ENCODE data around the gene ZNF766. TPM values are rescaled to one million over a fixed set of nuclear protein-coding genes. Genes with fewer than 3 reads are reported as not detected.
A peak's percentile ranks its signal among the peaks of the same experiment; 100 is the strongest.

ZNF766 gene
- total RNA-seq (10 to 100 TPM; 11.5 to 14.9 (median 12.4) TPM), polyA plus RNA-seq (3.8 TPM)
- long read RNA-seq, donor 1, full-length matches to known transcripts, result 37 of 42 reads
- long read RNA-seq, donor 1, partial matches to known transcripts, result 1 of 42 reads
- long read RNA-seq, donor 1, other reads (novel, unspliced or antisense), result 4 of 42 reads
- long read RNA-seq, donor 2, full-length matches to known transcripts, result 14 of 15 reads
- long read RNA-seq, donor 2, partial matches to known transcripts, result 0 of 15 reads
- long read RNA-seq, donor 2, other reads (novel, unspliced or antisense), result 1 of 15 reads
- long read RNA-seq, donor 3, full-length matches to known transcripts, result 42 of 51 reads
- long read RNA-seq, donor 3, partial matches to known transcripts, result 2 of 51 reads
- long read RNA-seq, donor 3, other reads (novel, unspliced or antisense), result 7 of 51 reads
- long read RNA-seq, donor 4, full-length matches to known transcripts, result 8 of 12 reads
- long read RNA-seq, donor 4, partial matches to known transcripts, result 1 of 12 reads
- long read RNA-seq, donor 4, other reads (novel, unspliced or antisense), result 3 of 12 reads

DNA sequence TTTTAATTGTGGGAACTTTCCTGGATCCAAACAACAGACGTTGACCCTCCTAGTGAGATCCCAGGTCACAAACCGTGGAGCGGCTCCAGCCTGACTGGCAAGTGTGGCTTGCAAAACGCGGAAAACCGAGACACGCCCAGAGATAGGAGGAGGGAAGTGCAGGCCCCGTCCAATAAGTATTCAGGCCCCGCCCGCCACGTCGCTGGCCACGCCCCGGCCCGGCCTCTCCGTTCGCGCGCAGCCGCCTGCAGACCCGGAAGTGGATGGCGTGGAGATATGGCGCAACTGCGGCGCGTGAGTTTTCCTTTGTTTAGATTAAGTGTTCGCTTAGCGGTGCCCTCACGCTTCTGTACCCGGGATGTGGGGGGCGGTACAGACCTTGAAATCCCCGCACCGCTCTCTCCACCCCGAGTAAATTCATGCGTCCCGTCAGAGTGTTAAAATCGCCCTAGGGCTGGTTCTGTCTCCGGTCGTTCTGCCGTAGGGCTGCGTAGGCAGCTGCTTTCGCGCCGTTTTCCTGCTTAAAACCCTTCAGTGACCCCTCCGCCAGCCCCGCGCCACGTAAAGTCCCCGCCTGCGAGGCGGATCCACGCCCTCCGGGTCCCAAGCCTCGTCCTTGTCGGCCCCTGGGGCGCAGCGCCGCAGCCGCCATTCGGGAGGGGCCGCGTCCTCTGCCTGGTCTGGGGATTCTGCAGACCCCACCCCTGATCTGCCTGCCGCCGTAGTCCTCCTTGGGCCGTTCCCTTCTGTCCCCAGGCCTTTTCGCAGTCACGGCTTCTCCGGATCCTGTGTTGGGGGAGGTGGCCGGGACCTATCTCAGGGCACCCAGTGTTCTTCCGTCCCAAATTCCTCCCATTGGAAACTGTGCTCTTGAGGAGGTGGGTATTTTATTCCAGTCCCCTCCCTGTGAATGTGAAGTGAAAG lies at the start of gene ZNF766:
Gene ZNF766, plus strand, starts transcription at position 250 of the 924 bp plus-strand sequence. Its CDS starts 27 bp downstream, at position 277.
- Histone ChIP-seq H3K9me3 (ENCODE audit: control insufficient read depth, low read length) (no peaks in the 10 kb centered on the region), H3K27me3 (ENCODE audit: control insufficient read depth, insufficient read depth) (no peaks in the 10 kb centered on the region), H3K4me1 (ENCODE audit: control insufficient read depth, insufficient read depth, low read length) (peaks cover 2% of the 10 kb centered on the region), H3K27ac (ENCODE audit: low read length) (peak within 1 kb of the TSS; percentile 93), H3K4me3 (ENCODE audit: low read length) (peak within 1 kb of the TSS; percentile 80)
- under 1% methylated on average over 70 of the region's 70 CpGs for WGBS
- intact Hi-C loops (cut with DNase I), result no loop called here
- DNase-seq, result peak; percentile 98 to 99 (median 99)
- peak; percentile 100 for ATAC-seq

DNA sequence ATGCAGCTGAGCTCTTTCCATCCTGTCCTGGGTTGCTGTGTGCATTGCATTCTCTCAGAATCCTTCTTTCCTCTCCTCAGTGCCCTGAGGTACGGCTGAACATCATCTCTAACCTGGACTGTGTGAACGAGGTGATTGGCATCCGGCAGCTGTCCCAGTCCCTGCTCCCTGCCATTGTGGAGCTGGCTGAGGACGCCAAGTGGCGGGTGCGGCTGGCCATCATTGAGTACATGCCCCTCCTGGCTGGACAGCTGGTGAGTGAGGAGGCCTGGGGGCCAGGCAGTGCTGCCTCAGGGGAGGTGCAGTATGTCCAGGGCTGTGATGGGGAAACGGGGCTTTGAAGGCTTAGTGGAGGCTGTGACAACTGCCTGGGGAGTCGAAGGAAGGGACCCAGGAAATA lies 49.8 kb upstream of the ZNF766 start:
- Histone ChIP-seq H3K4me1 (ENCODE audit: control insufficient read depth, insufficient read depth, low read length) (no peaks in the 10 kb centered on the region), H3K4me3 (ENCODE audit: low read length) (no peak overlapping the region), H3K27me3 (ENCODE audit: control insufficient read depth, insufficient read depth) (no peaks in the 10 kb centered on the region), H3K9me3 (ENCODE audit: control insufficient read depth, low read length) (no peaks in the 10 kb centered on the region), H3K27ac (ENCODE audit: low read length) (no peak overlapping the region)
- WGBS, result 93% methylated on average over 8 of the region's 8 CpGs
- intact Hi-C loops (cut with DNase I), result no loop called here
- no peak for DNase-seq
- ATAC-seq, result no peak

DNA sequence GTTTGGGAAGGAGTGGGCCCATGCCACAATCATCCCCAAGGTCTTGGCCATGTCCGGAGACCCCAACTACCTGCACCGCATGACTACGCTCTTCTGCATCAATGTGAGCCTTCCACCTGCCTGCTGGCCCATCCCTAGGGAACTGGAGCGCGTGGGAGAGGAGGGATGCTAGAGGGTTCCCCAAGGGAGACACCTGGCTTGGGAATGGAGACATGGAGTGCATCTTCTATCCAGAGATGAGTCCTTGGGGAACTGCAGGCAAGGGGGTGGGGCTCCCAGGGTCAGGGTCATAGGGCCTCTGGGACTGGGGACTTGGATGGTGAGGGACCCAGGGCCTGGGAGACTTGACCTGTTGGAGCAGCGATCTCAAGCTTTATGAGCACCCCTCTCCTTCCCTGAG lies 48.4 kb upstream of the ZNF766 start:
- ATAC-seq (no peak), DNase-seq (peak in 1 of 3 donors; percentile 37)
- Histone ChIP-seq H3K4me1 (ENCODE audit: control insufficient read depth, insufficient read depth, low read length) (no peaks in the 10 kb centered on the region), H3K27ac (ENCODE audit: low read length) (no peak overlapping the region), H3K27me3 (ENCODE audit: control insufficient read depth, insufficient read depth) (no peaks in the 10 kb centered on the region), H3K9me3 (ENCODE audit: control insufficient read depth, low read length) (no peaks in the 10 kb centered on the region), H3K4me3 (ENCODE audit: low read length) (no peak overlapping the region)
- WGBS, result 97% methylated on average over 6 of the region's 6 CpGs
- intact Hi-C loops (cut with DNase I), result no loop called here

DNA sequence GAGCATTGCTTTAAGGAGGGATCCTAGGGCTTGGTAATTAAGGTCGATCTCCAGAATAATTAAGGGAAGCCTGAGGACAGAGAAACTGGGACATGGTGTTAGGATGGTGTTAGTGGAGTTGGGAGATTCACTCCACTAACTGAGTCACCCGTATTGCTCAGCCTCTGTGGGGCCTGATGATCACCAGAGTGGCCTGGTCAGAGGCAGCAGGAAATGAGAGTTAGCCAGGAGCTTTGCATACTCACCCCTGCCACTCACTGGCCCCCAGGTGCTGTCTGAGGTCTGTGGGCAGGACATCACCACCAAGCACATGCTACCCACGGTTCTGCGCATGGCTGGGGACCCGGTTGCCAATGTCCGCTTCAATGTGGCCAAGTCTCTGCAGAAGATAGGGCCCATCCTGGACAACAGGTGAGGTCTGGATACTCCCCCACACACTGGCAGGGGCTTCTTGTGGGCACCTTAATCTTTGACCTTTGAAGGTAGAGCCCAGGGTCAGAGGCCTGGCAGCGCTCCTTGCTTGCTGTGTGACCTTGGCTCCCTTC lies 47.5 kb upstream of the ZNF766 start:
- DNase-seq (no peak), ATAC-seq (no peak)
- 92% methylated on average over 7 of the region's 7 CpGs for WGBS
- H3K27ac ChIP-seq (ENCODE audit: low read length), result no peak overlapping the region
- no peak overlapping the region for H3K4me3 ChIP-seq (ENCODE audit: low read length)
- no peaks in the 10 kb centered on the region for H3K4me1 ChIP-seq (ENCODE audit: control insufficient read depth, insufficient read depth, low read length)
- no peaks in the 10 kb centered on the region for H3K9me3 ChIP-seq (ENCODE audit: control insufficient read depth, low read length)
- intact Hi-C loops (cut with DNase I), result no loop called here
- no peaks in the 10 kb centered on the region for H3K27me3 ChIP-seq (ENCODE audit: control insufficient read depth, insufficient read depth)

DNA sequence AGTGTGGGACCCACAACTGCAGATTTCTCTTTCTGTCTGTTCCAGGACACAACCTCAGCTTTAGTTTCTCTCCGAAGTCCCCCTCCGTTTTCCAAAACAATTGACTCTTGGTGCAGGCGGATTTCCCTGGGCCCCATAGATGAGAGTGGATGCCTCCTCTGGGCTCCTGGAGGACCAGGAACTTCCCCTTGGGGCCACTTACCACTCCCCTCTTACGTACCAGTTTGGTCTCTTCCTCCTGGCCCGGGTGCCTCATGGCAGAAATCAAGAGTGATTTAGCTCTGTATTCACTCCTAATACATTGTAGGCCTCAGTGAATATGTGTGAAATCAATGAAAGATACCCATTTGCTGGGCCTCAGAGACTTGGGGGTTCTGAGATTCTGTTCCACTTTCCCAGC lies 45.2 kb upstream of the ZNF766 start:
- ATAC-seq (no peak), DNase-seq (no peak)
- WGBS, result 92% methylated on average over 5 of the region's 5 CpGs
- no peak overlapping the region for H3K4me3 ChIP-seq (ENCODE audit: low read length)
- H3K27me3 ChIP-seq (ENCODE audit: control insufficient read depth, insufficient read depth), result no peaks in the 10 kb centered on the region
- H3K9me3 ChIP-seq (ENCODE audit: control insufficient read depth, low read length), result no peaks in the 10 kb centered on the region
- H3K27ac ChIP-seq (ENCODE audit: low read length), result no peak overlapping the region
- intact Hi-C loops (cut with DNase I), result no loop called here
- H3K4me1 ChIP-seq (ENCODE audit: control insufficient read depth, insufficient read depth, low read length), result no peaks in the 10 kb centered on the region

DNA sequence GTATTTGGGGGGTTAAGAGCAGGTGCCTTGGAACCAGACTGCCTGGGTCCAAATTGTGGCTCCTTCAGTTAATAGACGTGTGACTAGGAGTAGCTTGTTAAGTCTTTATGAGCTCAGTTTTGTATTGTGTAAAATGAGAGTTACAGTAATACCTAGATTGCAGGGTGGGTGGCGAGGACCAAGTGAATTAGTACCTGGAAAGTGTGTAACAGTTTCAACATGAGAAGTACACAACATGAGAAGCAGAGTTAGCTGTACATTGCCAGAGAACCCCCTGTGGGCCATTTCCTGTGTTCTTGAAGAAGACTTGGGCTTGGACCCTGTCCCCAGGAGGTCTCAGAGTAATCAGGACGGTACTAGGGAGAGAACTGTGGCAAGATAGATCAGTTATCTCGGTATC lies 42.7 kb upstream of the ZNF766 start:
- WGBS, result 82% methylated on average over 4 of the region's 4 CpGs
- H3K4me3 ChIP-seq (ENCODE audit: low read length), result no peak overlapping the region
- no peaks in the 10 kb centered on the region for H3K9me3 ChIP-seq (ENCODE audit: control insufficient read depth, low read length)
- H3K4me1 ChIP-seq (ENCODE audit: control insufficient read depth, insufficient read depth, low read length), result no peaks in the 10 kb centered on the region
- ATAC-seq (no peak), DNase-seq (no peak)
- intact Hi-C loops (cut with DNase I), result no loop called here
- H3K27me3 ChIP-seq (ENCODE audit: control insufficient read depth, insufficient read depth), result no peaks in the 10 kb centered on the region
- H3K27ac ChIP-seq (ENCODE audit: low read length), result no peak overlapping the region

DNA sequence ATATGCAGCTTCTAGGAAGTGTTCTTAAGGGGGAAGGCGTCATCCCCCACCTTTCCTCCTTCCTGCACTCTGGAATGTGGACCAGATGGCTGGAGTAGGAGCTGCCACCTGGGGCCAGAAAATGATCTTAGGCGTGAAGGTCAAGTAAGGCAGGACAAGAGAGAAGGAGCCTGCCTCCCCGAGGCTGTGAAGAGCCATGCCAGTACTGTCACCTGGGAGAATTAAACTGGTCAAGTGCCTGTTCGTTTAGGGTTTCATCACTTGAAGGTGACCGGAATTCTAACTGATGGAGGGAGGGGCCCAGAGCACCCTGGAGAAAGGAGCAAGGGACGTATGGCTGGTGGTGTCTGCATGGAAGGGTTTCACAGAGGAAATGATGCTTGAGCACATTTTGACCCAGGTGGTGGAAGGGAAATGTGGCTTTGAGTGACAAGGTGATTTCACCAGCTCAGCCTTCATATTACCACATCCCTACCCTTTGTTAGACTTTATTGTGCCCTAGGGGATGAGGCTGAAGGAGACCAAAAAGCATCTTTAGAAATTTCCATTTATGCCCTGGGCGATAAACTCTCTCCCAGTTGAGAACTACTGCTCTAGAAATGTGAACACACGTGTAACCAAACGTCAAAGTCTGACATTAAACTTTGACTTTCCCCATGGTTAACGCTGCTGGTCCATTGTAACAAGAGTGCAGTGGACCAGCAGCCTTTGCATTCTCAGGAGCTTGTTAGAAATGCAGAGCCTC lies 42.0 kb upstream of the ZNF766 start:
- Histone ChIP-seq H3K27ac (ENCODE audit: low read length) (no peak overlapping the region), H3K9me3 (ENCODE audit: control insufficient read depth, low read length) (no peaks in the 10 kb centered on the region), H3K27me3 (ENCODE audit: control insufficient read depth, insufficient read depth) (no peaks in the 10 kb centered on the region), H3K4me1 (ENCODE audit: control insufficient read depth, insufficient read depth, low read length) (no peaks in the 10 kb centered on the region), H3K4me3 (ENCODE audit: low read length) (no peak overlapping the region)
- intact Hi-C loops (cut with DNase I), result no loop called here
- no peak for DNase-seq
- ATAC-seq, result no peak
- 74% methylated on average over 10 of the region's 10 CpGs for WGBS

DNA sequence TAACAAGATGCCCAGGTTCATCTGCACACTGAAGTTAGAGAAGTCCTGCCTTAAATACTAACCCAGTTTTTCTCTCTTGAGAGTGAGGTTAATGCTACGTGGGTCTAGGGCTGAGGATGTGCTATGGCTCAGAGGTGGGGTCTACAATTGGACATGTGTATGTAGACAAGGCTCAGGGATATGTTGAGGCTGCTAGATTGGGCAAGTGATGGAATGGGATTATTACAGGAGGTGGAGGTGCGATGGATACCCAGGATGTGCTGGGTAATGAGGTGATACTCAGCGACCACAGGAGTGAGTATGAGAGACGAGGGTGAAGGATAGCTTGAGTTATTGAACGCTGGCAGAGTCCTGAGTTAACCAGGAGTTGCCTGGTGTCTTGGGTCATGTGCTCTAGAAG lies 41.4 kb upstream of the ZNF766 start:
- Histone ChIP-seq H3K4me1 (ENCODE audit: control insufficient read depth, insufficient read depth, low read length) (no peaks in the 10 kb centered on the region), H3K27me3 (ENCODE audit: control insufficient read depth, insufficient read depth) (no peaks in the 10 kb centered on the region), H3K27ac (ENCODE audit: low read length) (no peak overlapping the region), H3K4me3 (ENCODE audit: low read length) (no peak overlapping the region), H3K9me3 (ENCODE audit: control insufficient read depth, low read length) (no peaks in the 10 kb centered on the region)
- ATAC-seq, result no peak
- WGBS, result 86% methylated on average over 5 of the region's 5 CpGs
- intact Hi-C loops (cut with DNase I), result no loop called here
- no peak for DNase-seq

DNA sequence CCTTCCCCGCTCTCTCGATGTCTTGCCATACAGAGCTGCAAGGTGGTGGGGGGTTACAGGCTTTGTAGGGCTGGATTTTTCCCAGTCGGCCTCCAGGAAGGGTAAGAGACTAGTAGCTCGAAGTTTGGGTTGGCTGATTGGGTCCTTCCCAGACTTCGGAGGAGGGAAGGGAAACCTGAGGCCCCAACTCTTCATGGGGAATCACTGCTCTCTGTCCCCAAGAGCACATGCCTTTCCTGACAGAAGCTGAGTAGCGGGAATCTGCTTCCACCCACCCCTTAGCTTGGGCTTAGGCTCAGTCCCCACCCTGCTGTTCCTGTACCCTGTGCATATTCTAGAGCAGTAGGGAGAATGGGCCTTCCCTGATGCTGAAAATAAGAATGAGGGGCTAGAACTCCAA lies 39.9 kb upstream of the ZNF766 start:
- ATAC-seq (no peak), DNase-seq (no peak)
- Histone ChIP-seq H3K4me3 (ENCODE audit: low read length) (no peak overlapping the region), H3K4me1 (ENCODE audit: control insufficient read depth, insufficient read depth, low read length) (no peaks in the 10 kb centered on the region), H3K27ac (ENCODE audit: low read length) (no peak overlapping the region), H3K27me3 (ENCODE audit: control insufficient read depth, insufficient read depth) (no peaks in the 10 kb centered on the region), H3K9me3 (ENCODE audit: control insufficient read depth, low read length) (no peaks in the 10 kb centered on the region)
- WGBS, result 88% methylated on average over 6 of the region's 6 CpGs
- intact Hi-C loops (cut with DNase I), result no loop called here

DNA sequence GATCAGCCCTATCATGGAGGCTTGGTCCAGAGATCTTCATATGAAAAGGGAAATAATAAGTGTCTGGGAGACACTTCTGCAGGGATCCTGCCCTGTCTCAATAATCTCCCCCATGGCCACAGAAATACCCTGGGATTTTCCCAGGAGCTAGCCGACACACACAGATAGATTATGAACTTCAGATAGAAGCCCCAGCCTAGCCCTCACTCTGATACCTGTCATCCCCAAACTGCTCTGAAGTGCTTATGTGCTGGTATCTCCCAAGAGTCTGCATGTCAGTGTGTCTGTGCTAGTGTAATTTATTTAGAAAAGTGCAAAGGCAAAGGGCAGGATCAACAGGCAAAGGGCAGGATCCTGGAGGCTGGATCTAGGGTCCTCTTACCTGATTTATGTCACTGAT lies 38.7 kb upstream of the ZNF766 start:
- H3K4me1 ChIP-seq (ENCODE audit: control insufficient read depth, insufficient read depth, low read length), result no peaks in the 10 kb centered on the region
- H3K27me3 ChIP-seq (ENCODE audit: control insufficient read depth, insufficient read depth), result no peaks in the 10 kb centered on the region
- H3K9me3 ChIP-seq (ENCODE audit: control insufficient read depth, low read length), result no peaks in the 10 kb centered on the region
- ATAC-seq, result no peak
- H3K4me3 ChIP-seq (ENCODE audit: low read length), result no peak overlapping the region
- 68% methylated on average over 1 of the region's 1 CpG for WGBS
- no peak for DNase-seq
- intact Hi-C loops (cut with DNase I), result no loop called here
- H3K27ac ChIP-seq (ENCODE audit: low read length), result no peak overlapping the region

Measured in right cardiac atrium (tissue), 5 donors.